Fibroblast of villous mesenchyme (primary cell): ENCODE data around the gene SPSB1. TPM values are rescaled to one million over a fixed set of nuclear protein-coding genes. Genes with fewer than 3 reads are reported as not detected.

Experiments
- DNase-seq: peaks from one replicate; pipeline ENCODE4 v3.0.0-alpha.2; 2010; ENCODE audit warnings: low read depth
- H3K4me3 ChIP-seq: 2 replicates; pipeline ENCODE4 v1.5.1; 2011; ENCODE audit warnings: low read depth, mild to moderate bottlenecking, low read length
- CTCF ChIP-seq: IDR thresholded peaks from 2 replicates; pipeline ENCODE4 v1.5.1; 2012; ENCODE audit warnings: low read depth, mild to moderate bottlenecking, low read length; ENCODE audit not compliant: insufficient read depth
- total RNA-seq: library from RNA; depleted of rRNA; stranded (reverse); fragments of >200 nt; gene quantifications from 2 replicates; pipeline ENCODE4 v1.2.3, GENCODE V29; 2012

Gene SPSB1
- total RNA-seq, 1 donor, result 20.7 TPM

DNA sequence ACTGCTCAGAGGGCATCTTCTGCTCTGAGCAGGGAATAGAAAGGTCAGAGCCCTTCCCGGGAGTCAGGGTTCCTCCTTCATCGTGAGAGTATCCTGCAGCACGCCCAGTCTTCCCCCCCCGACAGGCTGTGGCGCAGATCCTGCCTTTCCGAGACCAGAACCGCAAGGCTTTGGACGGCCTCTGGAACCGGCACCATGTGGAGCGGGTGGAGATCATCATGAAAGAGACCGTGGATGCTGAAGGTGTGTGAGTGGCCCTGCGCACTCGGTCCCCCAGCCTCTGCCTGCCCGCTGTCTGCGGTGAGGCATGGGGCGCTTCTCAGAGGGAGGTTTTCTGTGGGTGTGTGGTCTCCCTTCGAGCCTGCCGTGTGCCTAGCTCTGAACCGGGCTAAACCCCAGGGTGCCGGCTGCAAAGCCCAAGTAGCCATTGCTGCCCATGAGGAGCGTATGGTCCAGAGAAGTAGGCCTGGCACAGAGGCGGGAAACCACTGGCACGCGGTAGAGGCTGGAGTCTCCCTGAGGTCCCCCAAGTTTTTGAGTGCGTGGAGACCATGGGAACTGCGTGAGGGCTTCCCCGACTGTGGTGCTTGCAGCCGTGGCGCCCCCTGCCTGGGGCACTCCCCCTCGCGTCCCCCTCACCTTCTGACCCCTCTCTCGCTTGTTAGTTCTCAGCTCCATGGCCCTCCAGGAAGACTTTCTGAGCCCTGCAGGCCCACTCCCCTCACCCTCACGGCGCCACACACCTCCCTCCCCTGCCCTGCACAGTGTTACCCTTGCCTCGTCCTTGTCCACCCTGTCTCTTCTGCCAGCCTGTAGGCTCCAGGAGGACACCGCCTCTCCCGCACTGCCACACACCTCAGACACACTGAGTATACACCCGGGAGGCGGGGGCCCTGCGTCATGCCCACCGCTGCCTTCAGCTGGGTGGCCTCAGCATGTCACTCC lies 45.6 kb upstream of the SPSB1 start:
- no peak for DNase-seq
- no peak overlapping the region for H3K4me3 ChIP-seq
- no peak for TF ChIP-seq CTCF

DNA sequence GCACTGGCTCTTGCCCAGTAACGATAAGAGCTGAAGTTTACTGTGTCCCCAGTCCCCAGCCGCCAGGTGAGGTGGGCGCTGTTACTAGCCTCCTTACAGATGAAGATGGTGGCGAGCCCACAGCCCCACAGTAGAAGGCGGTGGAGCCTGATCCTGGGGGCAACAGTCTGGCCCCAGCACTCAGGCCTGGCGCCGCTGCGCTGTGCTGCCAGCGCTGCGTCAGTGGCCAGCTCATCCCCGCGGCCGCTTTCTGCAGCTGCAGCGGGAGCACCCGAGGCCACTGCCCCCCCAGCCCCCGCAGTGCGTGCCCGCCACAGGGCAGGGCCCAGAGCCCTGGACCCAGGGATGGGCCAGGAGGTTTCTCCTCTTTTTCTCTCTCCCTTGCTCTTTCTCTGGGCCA lies 44.8 kb upstream of the SPSB1 start:
- no peak for DNase-seq
- H3K4me3 ChIP-seq, result no peak overlapping the region
- no peak for TF ChIP-seq CTCF

DNA sequence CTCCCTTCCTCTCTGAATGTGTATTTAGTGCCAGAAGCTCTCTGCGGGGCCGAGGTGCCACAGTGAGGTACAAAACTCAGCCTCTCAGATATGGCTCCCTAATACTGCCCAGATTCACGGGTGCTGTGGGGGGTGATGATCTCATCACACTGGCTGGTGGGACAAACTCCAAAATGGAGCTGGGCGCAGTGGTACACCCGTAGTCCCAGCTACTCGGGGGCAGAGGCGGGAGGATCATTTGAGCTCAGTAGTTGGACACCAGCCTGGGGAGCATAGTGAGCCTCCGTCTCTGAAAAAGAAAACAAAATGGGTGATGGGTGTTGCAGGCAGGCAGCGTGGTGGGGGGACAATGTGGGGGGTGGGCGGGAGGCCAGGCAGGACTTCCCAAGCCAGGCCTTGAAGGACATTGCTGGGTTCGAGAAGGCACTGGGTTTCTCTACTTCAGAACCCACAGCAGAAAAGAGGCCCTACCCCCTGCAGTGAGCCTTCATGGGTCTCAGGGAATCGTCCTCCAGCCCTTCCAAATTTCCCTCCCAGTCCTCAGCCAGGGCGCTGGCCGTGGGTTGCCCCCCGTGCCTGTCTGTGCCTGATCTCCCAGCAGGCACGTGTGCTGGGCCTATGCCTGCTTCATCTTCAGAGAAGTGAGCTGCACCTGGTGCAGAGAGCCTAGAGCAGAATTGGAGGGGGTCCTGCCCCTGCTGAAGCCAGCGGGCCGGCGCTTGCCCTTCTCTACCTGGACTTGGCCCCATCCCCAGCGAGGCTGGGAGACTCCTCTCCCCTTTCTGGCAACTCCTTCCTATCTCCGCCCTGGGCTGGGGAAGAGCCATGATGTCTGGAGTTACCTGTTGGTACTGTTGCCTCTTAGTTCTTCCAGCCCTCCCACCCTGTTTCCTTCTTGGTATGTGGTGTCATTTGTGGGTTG lies 44.1 kb upstream of the SPSB1 start:
- no peak for TF ChIP-seq CTCF
- DNase-seq, result no peak
- no peak overlapping the region for H3K4me3 ChIP-seq

- no peak for DNase-seq
- H3K4me3 ChIP-seq, result no peak overlapping the region
- no peak for TF ChIP-seq CTCF
Measured at GRCh38 chr1:9249263-9249533, 43.5 kb upstream of the SPSB1 start.

DNA sequence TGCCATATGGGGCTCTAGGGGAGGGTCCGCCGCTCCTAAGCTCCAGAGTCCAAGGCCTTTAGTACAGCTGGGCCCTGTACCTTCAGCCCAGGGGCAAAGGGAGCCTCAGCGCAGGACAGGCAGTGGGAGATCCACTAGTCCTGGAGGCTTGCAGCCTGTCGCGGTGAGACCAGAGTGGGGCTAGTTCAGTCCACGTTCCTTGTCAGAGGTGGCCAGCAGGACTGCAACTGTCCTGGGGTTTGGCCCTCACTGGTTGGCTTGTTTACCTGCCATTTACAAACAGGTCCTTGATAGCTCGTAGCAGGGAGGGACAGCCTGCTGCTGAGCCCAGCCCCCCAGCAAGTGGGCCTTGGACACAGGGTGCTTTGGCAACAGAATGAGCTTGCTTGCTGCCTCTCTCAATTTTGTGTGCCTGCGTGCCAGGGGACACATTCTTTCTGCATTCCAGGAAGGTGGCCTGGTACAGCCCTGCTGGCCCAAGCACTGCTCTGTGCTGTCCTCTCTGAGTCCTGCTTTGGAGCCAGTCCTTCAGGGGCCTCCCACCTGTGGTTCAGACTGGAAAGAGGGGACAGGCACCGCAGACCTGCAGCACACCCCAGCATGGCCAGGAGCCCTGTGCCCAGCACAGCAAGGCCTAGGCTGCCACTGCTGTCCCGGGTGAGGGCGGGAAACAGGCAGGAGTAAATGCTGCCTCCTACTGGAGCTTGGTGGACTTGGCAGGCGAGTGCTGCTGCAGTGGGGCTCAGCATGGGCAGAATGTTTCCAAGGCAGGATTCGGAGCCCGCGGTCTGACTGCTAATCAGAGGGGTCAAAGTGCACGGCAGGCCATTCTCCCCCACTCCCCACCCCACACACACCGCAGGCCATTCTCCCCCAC lies 42.9 kb upstream of the SPSB1 start:
- peak; percentile 75 for TF ChIP-seq CTCF
- DNase-seq, result peak; percentile 66

GRCh38 chr1:9250411-9251381 lies 42.0 kb upstream of the SPSB1 start:
- peak; percentile 40 for DNase-seq
- H3K4me3 ChIP-seq, result no peak overlapping the region
- TF ChIP-seq CTCF, result no peak

More for the DNA sequence above, 42.9 kb upstream of the SPSB1 start:
- H3K4me3 ChIP-seq, result no peak overlapping the region
